T-helper 2 cell treated with Interferon-gamma antibody and Interleukin-4, amounts not matched to agents 5 μg/mL and 100 μg/mL, for 36 hours (primary cell): ENCODE measurements around the gene CACNA1H.

Experiments used
- DNase-seq: peaks from one replicate; pipeline ENCODE4 v3.0.0; 2021; ENCODE audit warnings: low spot score
- H3K27ac Mint-ChIP-seq: one replicate; pipeline ENCODE4 v1.8.0; 2021; ENCODE audit warnings: mild to moderate bottlenecking, mixed read lengths
- H3K27me3 Mint-ChIP-seq: one replicate; pipeline ENCODE4 v1.8.0; 2021; ENCODE audit warnings: low read depth, mixed read lengths
- H3K36me3 Mint-ChIP-seq: one replicate; pipeline ENCODE4 v1.8.0; 2021; ENCODE audit warnings: low read depth, mixed read lengths
- H3K4me1 Mint-ChIP-seq: one replicate; pipeline ENCODE4 v1.8.0; 2021; ENCODE audit warnings: low read depth, mixed read lengths
- H3K4me3 Mint-ChIP-seq: one replicate; pipeline ENCODE4 v1.8.0; 2022; ENCODE audit warnings: mild to moderate bottlenecking, moderate library complexity, mixed read lengths
- H3K9me3 Mint-ChIP-seq: one replicate; pipeline ENCODE4 v1.8.0; 2021; ENCODE audit warnings: mixed read lengths

CACNA1H gene

GRCh38 chr16:1127971-1128715, 24.8 kb upstream of the CACNA1H start:
- Mint-ChIP-seq H3K27me3 (no peaks in the 10 kb centered on the region), H3K9me3 (no peaks in the 10 kb centered on the region), H3K27ac (no peak overlapping the region), H3K4me1 (no peaks in the 10 kb centered on the region), H3K4me3 (no peak overlapping the region), H3K36me3 (no peaks in the 10 kb centered on the region)
- DNase-seq: no peak

- Mint-ChIP-seq H3K36me3 (no peaks in the 10 kb centered on the region), H3K9me3 (no peaks in the 10 kb centered on the region), H3K4me3 (no peak overlapping the region), H3K27me3 (no peaks in the 10 kb centered on the region), H3K4me1 (no peaks in the 10 kb centered on the region), H3K27ac (no peak overlapping the region)
- DNase-seq: no peak
Observed at GRCh38 chr16:1129106-1129960, 23.6 kb upstream of the CACNA1H start.

GRCh38 chr16:1130382-1130781, 22.5 kb upstream of the CACNA1H start:
- Mint-ChIP-seq H3K27ac (no peak overlapping the region), H3K9me3 (no peaks in the 10 kb centered on the region), H3K27me3 (no peaks in the 10 kb centered on the region), H3K4me1 (no peaks in the 10 kb centered on the region), H3K4me3 (no peak overlapping the region), H3K36me3 (no peaks in the 10 kb centered on the region)
- no peak for DNase-seq

GRCh38 chr16:1131378-1131994, 21.4 kb upstream of the CACNA1H start:
- Mint-ChIP-seq H3K27me3 (no peaks in the 10 kb centered on the region), H3K9me3 (no peaks in the 10 kb centered on the region), H3K36me3 (no peaks in the 10 kb centered on the region), H3K4me3 (no peak overlapping the region), H3K4me1 (no peaks in the 10 kb centered on the region), H3K27ac (no peak overlapping the region)
- no peak for DNase-seq

DNA sequence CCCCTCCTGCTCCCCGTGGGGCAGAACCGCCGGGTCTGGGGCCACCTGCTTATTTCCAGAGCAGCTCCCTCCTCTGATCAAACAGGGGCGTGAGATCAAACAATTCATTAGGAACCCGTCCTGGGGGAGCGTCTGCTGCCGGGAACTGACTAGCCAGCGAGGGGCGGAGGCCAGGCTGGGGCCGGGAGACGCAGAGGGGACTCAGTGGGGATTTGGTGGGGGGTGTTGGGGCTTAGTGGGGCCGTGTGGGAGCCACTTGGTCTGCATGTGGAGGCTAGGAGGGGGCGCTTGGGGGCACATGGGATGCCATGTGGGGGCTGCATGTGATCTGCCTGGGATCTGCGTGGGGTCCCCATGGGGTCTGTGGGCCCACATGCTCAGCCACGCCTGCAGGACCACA, 20.5 kb upstream of the CACNA1H start:
- no peak overlapping the region for H3K27ac Mint-ChIP-seq
- no peak overlapping the region for H3K4me3 Mint-ChIP-seq
- no peaks in the 10 kb centered on the region for H3K36me3 Mint-ChIP-seq
- no peaks in the 10 kb centered on the region for H3K27me3 Mint-ChIP-seq
- no peaks in the 10 kb centered on the region for H3K9me3 Mint-ChIP-seq
- H3K4me1 Mint-ChIP-seq: no peaks in the 10 kb centered on the region
- DNase-seq: no peak

GRCh38 chr16:1133271-1133670, 19.6 kb upstream of the CACNA1H start:
- no peaks in the 10 kb centered on the region for H3K36me3 Mint-ChIP-seq

GRCh38 chr16:1133810-1134520, 18.9 kb upstream of the CACNA1H start:
- Mint-ChIP-seq H3K27ac (no peak overlapping the region), H3K36me3 (no peaks in the 10 kb centered on the region), H3K27me3 (no peaks in the 10 kb centered on the region), H3K9me3 (no peaks in the 10 kb centered on the region), H3K4me1 (no peaks in the 10 kb centered on the region), H3K4me3 (no peak overlapping the region)
- DNase-seq: no peak

More at GRCh38 chr16:1133271-1133670, 19.6 kb upstream of the CACNA1H start:
- Mint-ChIP-seq H3K4me1 (no peaks in the 10 kb centered on the region), H3K27ac (no peak overlapping the region), H3K4me3 (no peak overlapping the region), H3K27me3 (no peaks in the 10 kb centered on the region), H3K9me3 (no peaks in the 10 kb centered on the region)
- DNase-seq: no peak

DNA sequence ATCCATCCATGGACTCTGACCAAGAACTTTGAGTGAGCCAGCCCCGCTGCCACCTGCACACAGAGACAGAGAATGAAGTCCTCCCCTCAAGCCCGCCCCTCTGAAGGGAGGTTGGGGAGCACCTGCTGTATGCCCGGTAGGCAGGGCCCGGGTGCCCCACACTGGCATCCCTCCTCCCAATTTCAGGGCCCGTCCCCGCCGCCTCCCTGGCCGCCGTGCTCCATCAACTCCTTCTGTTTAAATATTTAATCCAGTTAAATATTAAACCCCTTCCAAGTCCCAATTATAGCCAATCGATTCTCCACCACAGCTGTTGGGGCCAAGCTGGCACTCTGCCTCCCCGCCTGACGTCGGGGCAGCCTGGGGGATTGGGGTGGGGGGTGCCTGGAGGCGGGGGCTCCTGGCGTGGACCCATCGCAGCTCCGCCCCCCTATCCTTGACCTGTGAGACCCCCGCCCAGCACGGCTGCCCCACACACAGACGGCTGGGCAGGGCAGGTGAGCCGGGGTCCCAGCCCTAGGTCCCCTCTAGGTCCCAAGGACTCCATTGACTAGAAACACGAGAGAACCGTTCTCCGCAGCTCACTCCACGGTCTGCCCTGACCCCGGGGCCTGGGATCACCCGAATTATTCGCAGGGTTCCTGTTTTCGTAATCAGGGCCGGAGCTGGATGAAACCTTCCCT, 18.0 kb upstream of the CACNA1H start:
- DNase-seq: no peak
- no peaks in the 10 kb centered on the region for H3K4me1 Mint-ChIP-seq
- no peaks in the 10 kb centered on the region for H3K9me3 Mint-ChIP-seq
- H3K27me3 Mint-ChIP-seq: no peaks in the 10 kb centered on the region
- H3K27ac Mint-ChIP-seq: no peak overlapping the region
- no peak overlapping the region for H3K4me3 Mint-ChIP-seq
- no peaks in the 10 kb centered on the region for H3K36me3 Mint-ChIP-seq

DNA sequence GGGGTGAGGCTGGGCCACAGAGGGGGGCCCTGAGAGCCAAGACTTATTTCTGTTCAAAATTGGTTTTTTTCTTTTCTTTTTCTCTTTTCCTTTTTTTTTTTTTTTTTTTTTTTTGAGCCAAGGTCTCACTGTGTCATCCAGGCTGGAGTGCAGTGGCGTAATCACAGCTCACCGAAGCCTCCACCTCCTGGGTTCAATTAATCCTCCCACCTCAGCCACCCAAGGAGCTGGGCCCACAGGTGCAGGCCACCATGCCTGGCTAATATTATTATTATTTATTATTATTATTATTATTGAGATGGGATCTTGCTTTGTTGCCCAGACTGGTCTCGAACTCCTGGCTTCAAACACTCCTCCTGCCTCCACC, 17.5 kb upstream of the CACNA1H start:
- Mint-ChIP-seq H3K27me3 (no peaks in the 10 kb centered on the region), H3K36me3 (no peaks in the 10 kb centered on the region), H3K4me1 (no peaks in the 10 kb centered on the region), H3K4me3 (no peak overlapping the region), H3K27ac (no peak overlapping the region), H3K9me3 (no peaks in the 10 kb centered on the region)
- no peak for DNase-seq

GRCh38 chr16:1137604-1138003, 15.3 kb upstream of the CACNA1H start:
- Mint-ChIP-seq H3K4me3 (no peak overlapping the region), H3K9me3 (no peaks in the 10 kb centered on the region), H3K4me1 (no peaks in the 10 kb centered on the region), H3K27ac (no peak overlapping the region), H3K27me3 (no peaks in the 10 kb centered on the region), H3K36me3 (no peaks in the 10 kb centered on the region)
- no peak for DNase-seq

- no peaks in the 10 kb centered on the region for H3K36me3 Mint-ChIP-seq
- H3K27ac Mint-ChIP-seq: no peak overlapping the region
- H3K9me3 Mint-ChIP-seq: no peaks in the 10 kb centered on the region
- DNase-seq: no peak
- H3K4me1 Mint-ChIP-seq: no peaks in the 10 kb centered on the region
- H3K27me3 Mint-ChIP-seq: no peaks in the 10 kb centered on the region
- no peak overlapping the region for H3K4me3 Mint-ChIP-seq
Observed at GRCh38 chr16:1140582-1141162, 12.2 kb upstream of the CACNA1H start.

- Mint-ChIP-seq H3K36me3 (no peaks in the 10 kb centered on the region), H3K9me3 (no peaks in the 10 kb centered on the region), H3K4me1 (no peaks in the 10 kb centered on the region), H3K27ac (no peak overlapping the region), H3K27me3 (no peaks in the 10 kb centered on the region), H3K4me3 (no peak overlapping the region)
- DNase-seq: no peak
Observed at GRCh38 chr16:1141191-1141590, 11.7 kb upstream of the CACNA1H start.

GRCh38 chr16:1141716-1142115, 11.2 kb upstream of the CACNA1H start:
- Mint-ChIP-seq H3K27me3 (no peaks in the 10 kb centered on the region), H3K4me1 (no peaks in the 10 kb centered on the region), H3K9me3 (no peaks in the 10 kb centered on the region), H3K36me3 (no peaks in the 10 kb centered on the region), H3K27ac (no peak overlapping the region), H3K4me3 (no peak overlapping the region)
- DNase-seq: no peak
